SK-N-MC (cell line): Measurements from ENCODE around the gene ALDH4A1.
A peak's percentile ranks its signal among the peaks of the same experiment; 100 is the strongest.
"Not testable (repeated sequence)": the region's sequence is repeated elsewhere in the genome, so short reads cannot be mapped to it uniquely, and the experiment has no call there.

Source experiments
- DNase-seq: peaks from one replicate; pipeline ENCODE4 v3.0.0-alpha.2; 2011; ENCODE audit warnings: low read depth, low spot score
- H3K27ac ChIP-seq: fragments of 200-600 bp; sonication (generic); 2 replicates; pipeline ENCODE4 v1.5.1; 2016; ENCODE audit warnings: mixed run types
- H3K36me3 ChIP-seq: fragments of 200-600 bp; sonication (generic); 2 replicates; pipeline ENCODE4 v1.6.1; 2017; ENCODE audit warnings: antibody characterized with exemption, low read length, mixed read lengths; ENCODE audit not compliant: insufficient read depth
- H3K4me3 ChIP-seq: fragments of 200-600 bp; sonication (generic); 2 replicates; pipeline ENCODE4 v1.5.1; 2016
- H3K9ac ChIP-seq: fragments of 200-600 bp; sonication (generic); 2 replicates; pipeline ENCODE4 v1.8.0; 2017; ENCODE audit warnings: mixed run types, mixed read lengths; ENCODE audit not compliant: insufficient read length
- H3K9me3 ChIP-seq: fragments of 200-600 bp; sonication (generic); 2 replicates; pipeline ENCODE4 v1.6.1; 2017; ENCODE audit warnings: low read depth, mild to moderate bottlenecking, antibody characterized with exemption, low read length, moderate library complexity, mixed read lengths
- EZH2 ChIP-seq: fragments of 200-600 bp; sonication (generic); IDR thresholded peaks from one replicate; pipeline ENCODE4 v1.6.1; 2017; ENCODE audit warnings: antibody characterized with exemption
- FOXP2 ChIP-seq: optimal IDR thresholded peaks from 2 replicates; pipeline ENCODE3; 2011; ENCODE audit warnings: mild to moderate bottlenecking, moderate library complexity; ENCODE audit not compliant: insufficient read depth; ENCODE audit errors: extremely low read length, control extremely low read depth
- POLR2AphosphoS5 ChIP-seq: IDR thresholded peaks from 2 replicates; pipeline ENCODE4 v1.6.1; 2012; ENCODE audit warnings: mild to moderate bottlenecking, low read depth, low read length, borderline replicate concordance

Gene ALDH4A1

DNA sequence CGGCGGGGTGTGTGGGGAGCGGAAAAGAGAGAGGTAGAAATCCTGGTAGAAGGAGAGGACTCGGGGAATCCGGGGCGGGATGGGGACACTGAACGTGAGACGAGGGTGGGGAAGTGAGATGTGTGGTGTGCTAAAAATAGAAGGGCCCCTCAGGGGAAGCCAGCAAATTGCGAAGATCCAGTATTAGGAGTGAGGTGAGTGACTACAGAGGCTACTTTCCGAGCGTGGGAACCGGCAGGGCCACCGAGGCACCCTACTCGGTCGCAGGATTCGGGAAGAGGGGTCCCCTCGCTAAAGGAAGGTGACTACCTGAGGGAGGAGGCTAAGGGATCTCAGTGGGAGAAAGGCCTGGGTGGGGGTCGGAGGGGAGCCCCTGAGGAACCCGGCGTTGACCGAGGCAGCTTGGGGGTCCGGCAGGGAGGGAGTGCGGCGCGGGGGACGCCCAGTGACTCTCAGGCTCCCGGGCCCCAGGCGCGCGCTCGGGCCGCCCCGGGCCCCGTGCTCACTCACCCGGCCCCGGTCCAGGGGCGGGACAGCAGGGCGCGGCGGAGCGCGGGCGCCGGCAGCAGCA, 318 bp downstream of the ALDH4A1 start:
- peaks cover 5% of the 10 kb centered on the region; the same call in 1 of the 2 replicates for H3K36me3 ChIP-seq
- DNase-seq, result no peak
- no peak overlapping the region for H3K27ac ChIP-seq
- no peaks in the 10 kb centered on the region for H3K9me3 ChIP-seq
- H3K9ac ChIP-seq, result peak overlapping the region; percentile 76
- TF ChIP-seq POLR2AphosphoS5 (no peak), EZH2 (no peak), FOXP2 (no peak)
- peak overlapping the region; percentile 77 for H3K4me3 ChIP-seq

DNA sequence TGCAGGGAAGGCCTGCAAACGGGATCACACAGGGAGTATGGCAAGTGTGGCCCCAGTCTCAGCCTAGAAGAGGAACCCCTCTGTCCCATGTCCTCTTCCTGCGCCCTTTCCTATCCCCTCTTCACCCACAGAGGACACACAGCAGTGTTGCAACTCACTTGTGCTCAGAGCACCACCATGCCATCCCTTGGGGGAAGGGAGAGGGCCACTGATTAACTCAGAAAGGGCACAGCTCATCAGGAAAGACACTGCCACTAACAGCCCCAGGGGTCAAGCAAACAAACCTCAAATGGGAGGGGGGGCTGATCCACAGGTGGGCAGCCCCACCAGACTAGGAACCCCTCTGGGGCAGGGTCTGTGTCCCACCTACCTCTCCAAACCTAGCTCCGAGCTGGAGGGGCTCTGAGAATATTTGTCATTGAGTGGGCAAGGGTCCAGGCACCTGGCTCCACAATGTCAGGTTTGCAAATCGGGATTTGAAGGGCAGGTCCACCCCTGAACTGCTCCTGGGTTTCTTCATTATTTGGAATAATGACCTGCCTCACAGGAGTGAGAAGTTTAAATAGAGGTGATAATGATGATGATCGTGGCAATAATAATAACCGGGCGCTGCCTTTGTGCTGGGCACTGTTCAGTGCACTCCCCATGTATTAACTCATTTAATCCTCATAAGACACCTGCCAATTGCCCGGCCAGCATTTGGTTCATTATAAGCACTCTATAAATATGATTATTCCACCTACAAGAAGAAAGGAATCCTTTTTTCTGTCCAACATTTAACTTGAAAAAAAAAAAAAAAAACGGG, 1.0 kb downstream of the ALDH4A1 start:
- Histone ChIP-seq H3K9ac (peak overlapping the region; percentile 76), H3K4me3 (peak overlapping the region; percentile 77), H3K9me3 (no peaks in the 10 kb centered on the region), H3K36me3 (peaks cover 2% of the 10 kb centered on the region; the same call in 1 of the 2 replicates), H3K27ac (no peak overlapping the region)
- no peak for DNase-seq
- TF ChIP-seq POLR2AphosphoS5, result no peak
- TF ChIP-seq EZH2, result no peak
- no peak for TF ChIP-seq FOXP2

DNA sequence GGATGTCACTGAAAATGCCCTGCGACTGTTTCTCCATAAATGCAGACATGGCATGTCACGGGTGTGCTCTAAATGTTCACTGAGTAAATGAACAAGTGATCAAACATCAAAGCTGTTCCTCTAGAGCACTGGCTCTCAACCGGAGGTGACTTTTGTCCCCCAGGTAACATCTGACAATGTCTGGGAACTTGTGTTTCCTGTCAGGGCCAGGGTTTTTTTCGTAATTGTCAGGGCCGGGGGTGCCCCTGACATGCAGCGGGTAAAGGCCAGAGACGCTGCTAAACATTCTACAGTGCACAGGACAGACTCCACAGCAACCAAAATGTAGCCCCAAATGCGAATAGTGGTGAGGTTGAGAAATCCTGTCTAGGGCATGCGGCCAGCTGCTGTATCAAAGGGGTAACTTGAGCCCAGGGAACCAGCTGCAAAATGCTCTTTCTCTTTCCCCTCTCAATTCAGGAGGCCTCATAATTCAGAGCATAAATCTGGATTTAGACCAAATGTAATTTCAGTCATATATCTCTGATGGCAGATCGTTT, 2.0 kb downstream of the ALDH4A1 start:
- no peak overlapping the region for H3K9ac ChIP-seq
- H3K9me3 ChIP-seq, result no peaks in the 10 kb centered on the region
- TF ChIP-seq EZH2 (no peak), FOXP2 (no peak), POLR2AphosphoS5 (no peak)
- no peak overlapping the region for H3K27ac ChIP-seq
- DNase-seq, result no peak
- peak overlapping the region; percentile 77; the same call in 1 of the 2 replicates for H3K4me3 ChIP-seq
- no peaks in the 10 kb centered on the region for H3K36me3 ChIP-seq

DNA sequence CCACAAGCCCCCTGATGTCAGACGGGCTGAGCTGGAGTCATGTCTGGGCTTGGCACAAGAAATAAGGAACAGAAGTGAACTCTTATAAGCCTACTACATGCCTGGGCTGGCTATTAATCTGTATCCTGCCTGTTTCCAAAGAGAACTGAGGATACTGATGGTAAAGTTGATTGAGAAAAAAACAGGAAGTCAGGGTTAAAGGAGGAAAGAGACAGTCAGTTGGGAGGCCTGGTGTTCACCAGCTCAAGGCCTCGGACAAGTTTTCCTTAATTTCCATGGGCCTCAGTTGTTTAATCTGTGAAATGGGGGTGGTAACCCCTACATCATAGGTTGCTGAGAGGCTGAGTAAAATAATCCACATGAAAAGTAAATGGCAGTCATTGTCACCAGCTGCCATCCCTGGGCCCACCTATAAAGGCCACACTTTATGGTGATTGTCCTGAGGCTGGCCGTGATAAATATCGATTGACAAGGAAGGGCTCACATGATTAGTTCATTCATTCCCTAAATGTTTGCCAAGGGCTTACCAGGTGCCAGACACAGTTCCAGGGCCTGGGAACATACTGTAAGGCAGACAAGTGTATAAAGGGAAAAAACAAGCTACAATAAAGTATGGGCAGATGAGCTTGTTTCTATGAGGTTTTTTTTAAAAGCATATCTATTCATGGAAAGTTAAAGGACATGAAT, 2.8 kb downstream of the ALDH4A1 start:
- no peak for TF ChIP-seq FOXP2
- no peak for TF ChIP-seq EZH2
- TF ChIP-seq POLR2AphosphoS5, result no peak
- DNase-seq, result no peak
- Histone ChIP-seq H3K27ac (no peak overlapping the region), H3K9me3 (no peaks in the 10 kb centered on the region), H3K4me3 (no peak overlapping the region), H3K36me3 (no peaks in the 10 kb centered on the region), H3K9ac (no peak overlapping the region)

DNA sequence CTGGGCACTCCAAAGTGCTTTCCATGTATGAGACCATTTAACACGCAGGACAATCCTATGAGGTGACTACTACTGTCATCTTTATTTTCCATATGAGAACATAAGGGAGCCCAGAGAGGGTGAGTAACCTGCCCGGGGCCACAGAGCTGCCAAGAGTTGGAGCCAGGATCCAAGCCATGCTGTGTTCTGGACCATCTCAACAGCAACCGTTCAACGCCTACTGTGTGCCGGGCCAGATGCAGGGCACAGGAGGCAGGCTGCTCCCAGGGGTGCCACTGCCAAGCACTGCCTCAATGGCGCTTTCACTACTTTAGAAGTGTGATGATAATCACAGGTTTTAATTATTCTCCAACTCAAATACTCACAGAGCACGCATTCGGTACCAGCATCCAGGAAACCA, 3.8 kb downstream of the ALDH4A1 start:
- no peak overlapping the region for H3K9ac ChIP-seq
- no peak for TF ChIP-seq EZH2
- TF ChIP-seq FOXP2, result no peak
- TF ChIP-seq POLR2AphosphoS5, result no peak
- no peak for DNase-seq
- H3K9me3 ChIP-seq, result no peaks in the 10 kb centered on the region
- no peaks in the 10 kb centered on the region for H3K36me3 ChIP-seq
- H3K4me3 ChIP-seq, result no peak overlapping the region
- no peak overlapping the region for H3K27ac ChIP-seq

DNA sequence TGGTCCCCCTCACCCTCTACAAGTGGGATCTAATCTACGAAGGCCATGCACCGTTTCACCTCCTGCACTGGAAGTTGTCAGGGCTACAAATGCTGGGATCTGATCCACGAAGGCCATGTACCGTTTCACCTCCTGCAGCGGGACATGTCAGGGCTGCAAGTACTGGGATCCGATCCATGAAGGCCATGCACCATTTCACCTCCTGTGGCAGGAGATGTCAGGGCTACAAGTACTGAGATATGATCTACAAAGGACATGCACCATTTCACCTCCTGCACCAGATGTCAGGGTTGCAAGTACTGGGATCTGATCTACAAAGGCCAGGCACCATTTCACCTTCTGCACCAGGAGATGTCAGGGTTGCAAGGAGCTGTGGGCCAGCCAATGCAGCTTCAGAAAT, 7.0 kb downstream of the ALDH4A1 start:
- no peak for DNase-seq
- H3K9me3 ChIP-seq, result no peaks in the 10 kb centered on the region
- H3K27ac ChIP-seq, result no peak overlapping the region

DNA sequence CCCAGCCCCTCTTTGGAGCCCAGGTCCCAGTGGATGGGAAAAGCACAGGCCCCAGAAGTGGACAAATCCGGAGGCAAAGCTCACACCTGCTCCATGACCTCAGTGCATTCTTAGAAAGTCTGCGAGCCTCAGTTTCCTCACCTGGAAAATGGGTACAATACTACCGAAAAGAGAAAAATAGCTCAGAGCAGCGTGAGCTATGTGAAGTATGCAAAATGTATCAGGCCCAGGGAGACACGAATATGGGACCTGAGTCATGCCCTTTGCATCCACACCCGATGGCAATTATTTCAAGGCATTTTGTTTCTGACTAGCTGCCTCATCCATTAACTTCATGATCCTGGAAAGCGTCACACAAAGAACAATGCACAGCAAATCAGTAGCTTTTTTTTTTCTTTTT, 9.2 kb downstream of the ALDH4A1 start:
- no peak overlapping the region for H3K27ac ChIP-seq
- H3K9me3 ChIP-seq, result no peaks in the 10 kb centered on the region
- no peak for DNase-seq
- TF ChIP-seq POLR2AphosphoS5, result no peak
- no peak for TF ChIP-seq FOXP2
- no peak for TF ChIP-seq EZH2
- no peak overlapping the region for H3K9ac ChIP-seq
- no peaks in the 10 kb centered on the region for H3K36me3 ChIP-seq
- no peak overlapping the region for H3K4me3 ChIP-seq

More for the DNA sequence above, 7.0 kb downstream of the ALDH4A1 start:
- H3K9ac ChIP-seq, result no peak overlapping the region
- H3K36me3 ChIP-seq, result no peaks in the 10 kb centered on the region
- TF ChIP-seq POLR2AphosphoS5, result no peak
- no peak for TF ChIP-seq FOXP2
- TF ChIP-seq EZH2, result no peak
- no peak overlapping the region for H3K4me3 ChIP-seq

DNA sequence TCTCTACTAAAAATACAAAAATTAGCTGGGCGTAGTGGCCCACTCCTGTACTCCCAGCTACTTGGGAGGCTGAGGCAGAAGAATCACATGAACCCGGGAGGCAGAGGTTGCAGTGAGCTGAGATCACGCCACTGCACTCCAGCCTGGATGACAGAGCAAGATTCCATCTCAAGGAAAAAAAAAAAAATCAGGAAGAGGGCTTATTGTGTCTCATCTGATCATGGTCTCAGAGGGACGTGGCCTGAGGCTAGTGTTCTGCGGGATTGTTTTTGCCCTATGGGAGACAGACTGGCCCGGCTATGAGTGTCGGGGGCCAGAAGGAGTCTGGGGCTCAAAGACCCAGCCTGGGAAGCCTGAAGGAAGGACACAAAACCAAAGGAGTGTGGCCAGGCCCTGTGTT, 10.5 kb downstream of the ALDH4A1 start:
- not testable (repeated sequence) for H3K36me3 ChIP-seq, H3K27ac ChIP-seq, H3K4me3 ChIP-seq, H3K9ac ChIP-seq, H3K9me3 ChIP-seq, DNase-seq
